ENCODE results near the gene TBC1D9B. TPM values are rescaled to one million over a fixed set of nuclear protein-coding genes. Genes with fewer than 3 reads are reported as not detected.

The TBC1D9B gene
- 37.2 and 45.2 TPM in 2 replicates for polyA plus RNA-seq (2011; rRNA removed)
- 59.2 and 69.3 TPM in 2 replicates for polyA plus RNA-seq (2012; cell fraction: cytosol; rRNA removed)
- 163 and 186 TPM in 2 replicates for polyA plus RNA-seq (2012; cell fraction: nucleus; rRNA removed)
- polyA plus RNA-seq (2017; fragmentation: RNase III; extraction: RNeasy Plus Mini Kit Qiagen cat#74134 plus additional on column Dnase treatment), result 60.1 to 68.1 TPM (median 64.7 TPM) in 3 replicates
- 72.1 and 77.2 TPM in 2 replicates for polyA minus RNA-seq (2011; rRNA and poly(A)+ RNA removed)

DNA sequence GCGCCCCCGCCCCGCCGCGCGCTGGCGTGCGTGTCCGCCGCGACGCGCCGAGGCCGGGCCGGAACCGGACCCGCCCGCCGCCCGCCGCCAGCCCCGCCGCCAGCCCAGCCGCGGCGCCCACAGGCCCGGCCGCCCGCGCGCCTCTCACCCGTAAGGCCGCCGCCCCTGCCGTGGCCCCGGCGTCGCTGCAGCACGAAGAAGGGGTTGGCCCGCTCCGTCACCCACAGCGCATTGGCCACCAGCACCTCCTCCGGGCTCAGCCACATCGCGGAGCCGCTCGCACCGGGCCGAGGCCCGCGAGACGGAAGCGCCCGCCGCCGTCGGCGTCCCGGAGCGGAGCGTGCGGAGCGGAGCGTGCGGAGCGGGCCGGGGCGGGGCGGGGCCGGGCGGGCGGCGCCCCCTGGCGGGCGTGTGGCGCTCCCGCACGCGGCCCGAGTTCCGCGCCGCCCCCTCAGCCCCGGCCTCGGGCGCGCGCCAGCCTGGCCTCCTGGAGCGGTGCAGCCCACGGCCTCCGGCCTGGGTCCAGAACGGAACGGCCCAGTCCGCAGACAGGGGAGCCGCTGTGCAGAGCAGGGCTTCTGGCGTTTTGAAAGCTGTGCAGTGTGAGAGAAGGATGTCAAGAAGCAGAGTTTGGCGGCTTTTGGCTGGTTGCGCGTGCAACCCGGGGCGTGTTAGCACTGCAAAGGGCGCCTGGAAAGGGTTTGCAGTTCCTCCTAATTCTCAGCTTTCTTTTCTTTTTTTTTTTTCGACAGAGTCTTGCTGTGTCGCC is at the start of gene TBC1D9B:
Gene TBC1D9B, minus strand, starts transcription at position 342 of the 769 bp plus-strand sequence. Its CDS starts 76 bp downstream, at position 266.
- ATAC-seq, result peak; percentile 88 to 90
- 37% methylated on average over 14 of the region's 105 CpGs for WGBS (ENCODE audit: missing lambda C conversion rate)
- peak within 1 kb of the TSS; percentile 89 to 96 for H3K27ac ChIP-seq
- H3K4me3 ChIP-seq, result peak within 1 kb of the TSS; percentile 67
- FAIRE-seq, result no peak
- ChIA-PET POLR2A (no interaction called here), CTCF (interaction anchor here (0.6 to 3.6 kb wide), 24 partner anchors 10 to 183 kb away, joined by 3 to 13 read pairs (median 4); no protein-coding TSS in a partner anchor)
- peak within 1 kb of the TSS; percentile 87 for H3K4me2 ChIP-seq
- peaks cover 6% of the 10 kb centered on the region; the same call in 2 of the 3 replicates for H3K4me1 ChIP-seq
- H3K9me3 ChIP-seq, result no peaks in the 10 kb centered on the region
- TF ChIP-seq CHD2 (IDR thresholded peaks at IDR 0.05; ENCODE audit: low read length, partially characterized antibody), result no peak
- TF ChIP-seq RFX5 (IDR thresholded peaks at IDR 0.05), result no peak
- no peak for TF ChIP-seq ZSCAN20 (CRISPR knock-in tag; IDR thresholded peaks at IDR 0.05)
- TF ChIP-seq RCOR1 (IDR thresholded peaks at IDR 0.05; ENCODE audit: low read depth, low read length), result no peak
- peak; percentile 38; the same call in 1 of the 2 replicates for TF ChIP-seq PHF8 (IDR thresholded peaks at IDR 0.05; ENCODE audit: borderline replicate concordance, low read depth)
- TF ChIP-seq, protein P1, sequence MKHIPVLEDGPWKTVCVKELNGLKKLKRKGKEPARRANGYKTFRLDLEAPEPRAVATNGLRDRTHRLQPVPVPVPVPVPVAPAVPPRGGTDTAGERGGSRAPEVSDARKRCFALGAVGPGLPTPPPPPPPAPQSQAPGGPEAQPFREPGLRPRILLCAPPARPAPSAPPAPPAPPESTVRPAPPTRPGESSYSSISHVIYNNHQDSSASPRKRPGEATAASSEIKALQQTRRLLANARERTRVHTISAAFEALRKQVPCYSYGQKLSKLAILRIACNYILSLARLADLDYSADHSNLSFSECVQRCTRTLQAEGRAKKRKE (CRISPR knock-in tag; IDR thresholded peaks at IDR 0.05; ENCODE audit: low read depth), result no peak
- TF ChIP-seq JUN (IDR thresholded peaks at IDR 0.05), result peak in 1 of 2 experiments; percentile 79; a peak in 3 of 5 replicates
- peak; percentile 86 for TF ChIP-seq POLR2A (IDR thresholded peaks at IDR 0.05; ENCODE audit: low read length)
- TF ChIP-seq ESRRA (IDR thresholded peaks at IDR 0.05; ENCODE audit: borderline replicate concordance, low read length), result no peak
- TF ChIP-seq NPAS2 (CRISPR knock-in tag; IDR thresholded peaks at IDR 0.05; ENCODE audit: borderline replicate concordance), result no peak
- TF ChIP-seq RARB (CRISPR knock-in tag; IDR thresholded peaks at IDR 0.05), result no peak
- no peak for TF ChIP-seq MYC (IDR thresholded peaks at IDR 0.05; ENCODE audit: borderline replicate concordance, low read length)
- TF ChIP-seq, protein P2, sequence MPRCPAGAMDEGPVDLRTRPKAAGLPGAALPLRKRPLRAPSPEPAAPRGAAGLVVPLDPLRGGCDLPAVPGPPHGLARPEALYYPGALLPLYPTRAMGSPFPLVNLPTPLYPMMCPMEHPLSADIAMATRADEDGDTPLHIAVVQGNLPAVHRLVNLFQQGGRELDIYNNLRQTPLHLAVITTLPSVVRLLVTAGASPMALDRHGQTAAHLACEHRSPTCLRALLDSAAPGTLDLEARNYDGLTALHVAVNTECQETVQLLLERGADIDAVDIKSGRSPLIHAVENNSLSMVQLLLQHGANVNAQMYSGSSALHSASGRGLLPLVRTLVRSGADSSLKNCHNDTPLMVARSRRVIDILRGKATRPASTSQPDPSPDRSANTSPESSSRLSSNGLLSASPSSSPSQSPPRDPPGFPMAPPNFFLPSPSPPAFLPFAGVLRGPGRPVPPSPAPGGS (IDR thresholded peaks at IDR 0.05), result peak; percentile 70; the same call in 2 of the 3 replicates
- TF ChIP-seq CEBPB (IDR thresholded peaks at IDR 0.05), result no peak
- TF ChIP-seq, protein P3, sequence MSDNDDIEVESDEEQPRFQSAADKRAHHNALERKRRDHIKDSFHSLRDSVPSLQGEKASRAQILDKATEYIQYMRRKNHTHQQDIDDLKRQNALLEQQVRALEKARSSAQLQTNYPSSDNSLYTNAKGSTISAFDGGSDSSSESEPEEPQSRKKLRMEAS (IDR thresholded peaks at IDR 0.05), result peak; percentile 47; the same call in 1 of the 2 replicates
- TF ChIP-seq, protein P4, sequence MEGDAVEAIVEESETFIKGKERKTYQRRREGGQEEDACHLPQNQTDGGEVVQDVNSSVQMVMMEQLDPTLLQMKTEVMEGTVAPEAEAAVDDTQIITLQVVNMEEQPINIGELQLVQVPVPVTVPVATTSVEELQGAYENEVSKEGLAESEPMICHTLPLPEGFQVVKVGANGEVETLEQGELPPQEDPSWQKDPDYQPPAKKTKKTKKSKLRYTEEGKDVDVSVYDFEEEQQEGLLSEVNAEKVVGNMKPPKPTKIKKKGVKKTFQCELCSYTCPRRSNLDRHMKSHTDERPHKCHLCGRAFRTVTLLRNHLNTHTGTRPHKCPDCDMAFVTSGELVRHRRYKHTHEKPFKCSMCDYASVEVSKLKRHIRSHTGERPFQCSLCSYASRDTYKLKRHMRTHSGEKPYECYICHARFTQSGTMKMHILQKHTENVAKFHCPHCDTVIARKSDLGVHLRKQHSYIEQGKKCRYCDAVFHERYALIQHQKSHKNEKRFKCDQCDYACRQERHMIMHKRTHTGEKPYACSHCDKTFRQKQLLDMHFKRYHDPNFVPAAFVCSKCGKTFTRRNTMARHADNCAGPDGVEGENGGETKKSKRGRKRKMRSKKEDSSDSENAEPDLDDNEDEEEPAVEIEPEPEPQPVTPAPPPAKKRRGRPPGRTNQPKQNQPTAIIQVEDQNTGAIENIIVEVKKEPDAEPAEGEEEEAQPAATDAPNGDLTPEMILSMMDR (IDR thresholded peaks at IDR 0.05), result peak; percentile 92
- no peak for TF ChIP-seq HEYL (CRISPR knock-in tag; IDR thresholded peaks at IDR 0.05)
- TF ChIP-seq SMC3 (IDR thresholded peaks at IDR 0.05), result peak; percentile 71
- peak; percentile 43 to 57 for DNase-seq (ENCODE audit: low read depth in 1 of 2, low spot score in 1 of 2)

DNA sequence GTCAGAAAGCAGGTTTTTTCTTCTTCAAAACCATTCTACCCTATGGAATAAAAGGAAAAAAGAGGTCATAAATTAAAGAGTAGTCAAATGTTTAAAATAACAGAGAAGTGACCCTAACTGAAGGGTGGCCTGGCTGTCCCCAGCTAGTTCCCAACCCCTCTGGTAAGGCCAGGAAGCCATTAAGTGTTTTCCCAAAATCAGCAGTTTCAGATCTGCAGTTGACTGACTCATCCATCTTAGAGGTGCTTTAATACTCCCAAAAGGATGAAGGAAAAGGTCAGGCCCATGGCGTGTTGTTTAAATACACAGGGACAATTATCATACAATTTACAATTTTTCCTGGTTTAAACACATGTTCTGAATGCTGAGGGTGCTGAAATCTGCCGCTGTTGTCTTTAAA is 47.9 kb upstream of the TBC1D9B start:
- POLR2A ChIA-PET, result no interaction called here
- WGBS (ENCODE audit: missing lambda C conversion rate), result 83% methylated on average over 2 of the region's 2 CpGs
- Histone ChIP-seq H3K4me3 (no peak overlapping the region), H3K4me1 (no peaks in the 10 kb centered on the region), H3K27ac (no peak overlapping the region), H3K4me2 (no peak overlapping the region), H3K9me3 (no peaks in the 10 kb centered on the region)
- no peak for TF ChIP-seq POLR2A (IDR thresholded peaks at IDR 0.05; ENCODE audit: low read length)
- no peak for TF ChIP-seq HOXB5 (CRISPR knock-in tag; IDR thresholded peaks at IDR 0.05)
- TF ChIP-seq MAFK (IDR thresholded peaks at IDR 0.05; ENCODE audit: partially characterized antibody), result peak; percentile 33
- no peak for TF ChIP-seq JUNB (IDR thresholded peaks at IDR 0.05)
- FAIRE-seq (no peak), ATAC-seq (no peak), DNase-seq (ENCODE audit: low read depth in 1 of 2, low spot score in 1 of 2) (no peak)
- CTCF ChIA-PET, result no interaction called here

Measured in A549 (cell line).